Measurements from ENCODE around the gene HOXA10. TPM values are rescaled to one million over a fixed set of nuclear protein-coding genes. Genes with fewer than 3 reads are reported as not detected.

Gene HOXA10
- total RNA-seq, 1 experiment from 2014 or later, result not detected

GRCh38 chr7:27198871-27199801 lies 25.0 kb upstream of the HOXA10 start:
- H3K27me3 ChIP-seq (ENCODE audit: insufficient read depth, low read length), result peaks cover 85% of the 10 kb centered on the region
- WGBS (ENCODE audit: extremely low coverage, insufficient read length, low lambda C conversion rate), result no CpG with 5 or more reads among the region's 93 CpGs
- peaks cover 7 to 14% of the 10 kb centered on the region in 2 experiments; a peak in 4 of 5 replicates for H3K9me3 Mint-ChIP-seq
- H4K8ac ChIP-seq (replicated peaks; ENCODE audit: insufficient read length, low read depth, low read length), result no peak overlapping the region
- H3K79me2 ChIP-seq (ENCODE audit: insufficient read depth, low read length), result no peaks in the 10 kb centered on the region
- no peak overlapping the region for H3T11ph ChIP-seq (ENCODE audit: low read length)
- H3K4me3 Mint-ChIP-seq, result peak overlapping the region in 1 of 2 experiments; percentile 45; a peak in 1 of 5 replicates
- H3K9ac ChIP-seq (ENCODE audit: extremely low read depth, insufficient read length, low read length), result no peak overlapping the region
- H3K27me3 Mint-ChIP-seq (ENCODE audit: low read depth), result peaks cover 95% of the 10 kb centered on the region
- no peak overlapping the region for H2BK20ac ChIP-seq (ENCODE audit: low read depth, low read length, poor library complexity, severe bottlenecking)
- H4K91ac ChIP-seq (ENCODE audit: insufficient read length, low read depth, low read length), result no peak overlapping the region
- no peak overlapping the region for H2AK5ac ChIP-seq (ENCODE audit: insufficient read length, low read length)
- H3K56ac ChIP-seq (ENCODE audit: insufficient read length, low read depth, low read length), result no peak overlapping the region
- DNase-seq, result peak; percentile 55
- peaks cover 2 to 16% of the 10 kb centered on the region in 2 experiments; a peak in 3 of 4 replicates for H3K4me1 Mint-ChIP-seq
- H3K4me2 ChIP-seq (ENCODE audit: insufficient read depth, insufficient read length, low read length), result no peak overlapping the region
- H2AFZ ChIP-seq (ENCODE audit: low read length), result no peak overlapping the region
- H3K9me3 ChIP-seq (ENCODE audit: control insufficient read depth, low read depth, low read length), result no peaks in the 10 kb centered on the region
- H3K4ac ChIP-seq (ENCODE audit: low read depth, low read length), result no peak overlapping the region
- no peak overlapping the region for H3K23ac ChIP-seq (ENCODE audit: insufficient read length, low read depth, low read length)
- no peak overlapping the region for H3K14ac ChIP-seq (ENCODE audit: insufficient read depth, low read length)
- H3K18ac ChIP-seq (ENCODE audit: insufficient read length, low read depth, low read length), result no peak overlapping the region
- no peaks in the 10 kb centered on the region for H4K20me1 ChIP-seq (ENCODE audit: control insufficient read depth, insufficient read depth, insufficient read length)
- H3K4me1 ChIP-seq (ENCODE audit: insufficient read depth, low read length), result no peaks in the 10 kb centered on the region
- no peaks in the 10 kb centered on the region for H3K79me1 ChIP-seq (ENCODE audit: insufficient read depth, low read depth, low read length, poor library complexity, severe bottlenecking)
- H3K36me3 Mint-ChIP-seq (ENCODE audit: insufficient read depth in 1 of 3, low read depth in 3 of 3), result peaks cover 0 to 2% (median 0%) of the 10 kb centered on the region in 3 experiments; a peak in 2 of 7 replicates
- H2BK12ac ChIP-seq (ENCODE audit: insufficient read length, low read depth, low read length), result no peak overlapping the region
- H2BK5ac ChIP-seq (ENCODE audit: insufficient read length, low read length), result no peak overlapping the region
- H3K23me2 ChIP-seq (ENCODE audit: insufficient read length, low read depth, low read length, poor library complexity, severe bottlenecking), result no peaks in the 10 kb centered on the region
- no peak overlapping the region for H2BK120ac ChIP-seq (ENCODE audit: low read depth, low read length, poor library complexity, severe bottlenecking)
- no peak overlapping the region for H3K27ac Mint-ChIP-seq
- H4K5ac ChIP-seq (ENCODE audit: insufficient read length, low read depth, low read length), result no peak overlapping the region
- no peak for TF ChIP-seq CTCF (conservative IDR thresholded peaks at IDR 0.05)
- no peak overlapping the region for H3K27ac ChIP-seq (ENCODE audit: insufficient read length, low read depth, low read length)
- H2BK15ac ChIP-seq (ENCODE audit: low read depth, low read length), result no peak overlapping the region
